Testis (tissue), 2 donors: ENCODE results near the gene SHB.

Experiments
- POLR2A ChIP-seq: fragments of 450-650 bp; IDR thresholded peaks from one replicate; pipeline ENCODE4 v1.6.1; 2017; ENCODE audit warnings: antibody characterized with exemption, mild to moderate bottlenecking, moderate library complexity
- TF ChIP-seq, protein P1 (sequence below), 3 experiments: fragments of 450-650 bp in 2 of 3; fragments of 200-600 bp in 1 of 3; sonication (generic) in 1 of 3; IDR thresholded peaks; one replicate each; pipeline ENCODE4 v1.5.1; 2016 to 2019; ENCODE audit warnings: antibody characterized with exemption in 3 of 3, mild to moderate bottlenecking in 2 of 3, moderate library complexity in 1 of 3

DNA sequence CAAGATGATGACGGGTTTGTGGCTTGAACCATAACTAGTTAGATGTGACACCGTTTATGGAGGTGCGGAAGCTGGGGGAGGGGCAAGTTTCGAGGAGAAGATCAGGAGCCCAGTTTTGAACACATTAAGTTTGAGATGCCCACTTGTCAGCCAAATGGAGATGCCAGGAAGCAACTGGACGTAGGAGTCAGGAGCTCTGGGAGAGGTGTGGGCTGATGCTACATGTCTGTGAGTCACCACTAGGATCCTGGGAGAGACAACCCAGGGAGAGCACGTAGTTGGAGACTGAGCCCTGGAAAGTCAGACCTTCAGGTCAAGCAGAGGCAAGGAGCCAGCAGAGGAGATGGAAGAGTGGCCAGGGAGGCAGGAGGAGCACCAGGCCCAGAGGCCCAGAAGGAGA, 116.3 kb downstream of the SHB start:
- TF ChIP-seq, protein P1, sequence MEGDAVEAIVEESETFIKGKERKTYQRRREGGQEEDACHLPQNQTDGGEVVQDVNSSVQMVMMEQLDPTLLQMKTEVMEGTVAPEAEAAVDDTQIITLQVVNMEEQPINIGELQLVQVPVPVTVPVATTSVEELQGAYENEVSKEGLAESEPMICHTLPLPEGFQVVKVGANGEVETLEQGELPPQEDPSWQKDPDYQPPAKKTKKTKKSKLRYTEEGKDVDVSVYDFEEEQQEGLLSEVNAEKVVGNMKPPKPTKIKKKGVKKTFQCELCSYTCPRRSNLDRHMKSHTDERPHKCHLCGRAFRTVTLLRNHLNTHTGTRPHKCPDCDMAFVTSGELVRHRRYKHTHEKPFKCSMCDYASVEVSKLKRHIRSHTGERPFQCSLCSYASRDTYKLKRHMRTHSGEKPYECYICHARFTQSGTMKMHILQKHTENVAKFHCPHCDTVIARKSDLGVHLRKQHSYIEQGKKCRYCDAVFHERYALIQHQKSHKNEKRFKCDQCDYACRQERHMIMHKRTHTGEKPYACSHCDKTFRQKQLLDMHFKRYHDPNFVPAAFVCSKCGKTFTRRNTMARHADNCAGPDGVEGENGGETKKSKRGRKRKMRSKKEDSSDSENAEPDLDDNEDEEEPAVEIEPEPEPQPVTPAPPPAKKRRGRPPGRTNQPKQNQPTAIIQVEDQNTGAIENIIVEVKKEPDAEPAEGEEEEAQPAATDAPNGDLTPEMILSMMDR (IDR thresholded peaks at IDR 0.05): no peak
- TF ChIP-seq POLR2A: no peak
